HepG2 (cell line): ENCODE data around the gene OSBPL2. TPM values are rescaled to one million over a fixed set of nuclear protein-coding genes. Genes with fewer than 3 reads are reported as not detected.
A peak's percentile ranks its signal among the peaks of the same experiment; 100 is the strongest.

Experiments used
- ATAC-seq: fragments of 200-7000 bp; cut with Tn5 transposase; 3 replicates; pipeline ENCODE4 v1.9.1; 2020; ENCODE audit warnings: mild to moderate bottlenecking, moderate library complexity
- BruUV-seq: library from RNA; stranded (reverse); fragments of 400-500 nt; replicated peaks from 2 replicates; lab custom pipeline; 2021; lab: Mats Ljungman, UMichigan
- CTCF ChIA-PET: fragments of 300-600 bp; formaldehyde crosslinking; extraction: SDS; loops from one replicate; lab custom pipeline; 2021; ENCODE audit warnings: low total read pairs, inconsistent platforms, low intra/inter-chr PET ratio; lab: Yijun Ruan, JAX
- POLR2A ChIA-PET: fragments of 350-600 bp; sonication (Branson Sonifier 250); formaldehyde crosslinking; loops from one replicate; lab custom pipeline; 2020; ENCODE audit warnings: antibody characterized with exemption, inconsistent platforms; lab: Yijun Ruan, JAX
- DNase-seq: peaks from one replicate; pipeline ENCODE4 v3.0.0-alpha.2; 2015; ENCODE audit warnings: low spot score
- FAIRE-seq: peaks from 3 replicates; lab custom pipeline; 2011; peaks lifted over from hg19 to GRCh38; lab: Jason Lieb, UNC
- H2AFZ ChIP-seq: one replicate; pipeline ENCODE4 v1.6.1; 2011; ENCODE audit warnings: low read length, inconsistent platforms
- H3K27ac ChIP-seq: fragments of 300-600 bp; 3 replicates; pipeline ENCODE4 v1.8.0; 2011; ENCODE audit warnings: mixed run types, mild to moderate bottlenecking, mixed read lengths, low read length, inconsistent platforms; ENCODE audit not compliant: insufficient read depth; ENCODE audit errors: extremely low read length
- H3K27me3 ChIP-seq, 2 experiments: fragments of 200-600 bp in 1 of 2; 2 replicates in 1 of 2; 3 replicates in 1 of 2; pipeline versions ENCODE4 v1.6.0 to v1.8.0; 2011; ENCODE audit warnings: low read length in 2 of 2, mild to moderate bottlenecking in 2 of 2, moderate library complexity in 2 of 2, inconsistent platforms in 1 of 2; ENCODE audit not compliant: insufficient read depth in 2 of 2, control insufficient read depth in 1 of 2
- H3K36me3 ChIP-seq, 2 experiments: fragments of 200-600 bp in 1 of 2; replicated peaks in 1 of 2; 2 replicates in 1 of 2; 3 replicates in 1 of 2; pipeline versions ENCODE4 v1.5.1 to v1.8.0; 2011; ENCODE audit warnings: low read length in 2 of 2, inconsistent platforms in 1 of 2; ENCODE audit not compliant: insufficient read depth in 2 of 2, control insufficient read depth in 1 of 2
- H3K4me1 ChIP-seq: 2 replicates; pipeline ENCODE4 v1.5.1; 2012; ENCODE audit warnings: low read length, inconsistent platforms; ENCODE audit not compliant: insufficient read depth
- H3K4me2 ChIP-seq: 2 replicates; pipeline ENCODE4 v1.6.0; 2011; ENCODE audit warnings: low read depth, low read length, inconsistent platforms
- H3K4me3 ChIP-seq, 3 experiments: fragments of 200-600 bp in 1 of 3; sonication (generic), shearing (Covaris generic) in 1 of 3; replicated peaks in 1 of 3; 2 replicates each; pipeline ENCODE4 v1.5.1; 2011 to 2016; ENCODE audit warnings: low read length in 3 of 3, inconsistent platforms in 2 of 3, low read depth in 2 of 3, mild to moderate bottlenecking in 2 of 3, control low read depth in 1 of 3, mixed read lengths in 1 of 3; ENCODE audit not compliant: insufficient read depth in 1 of 3
- H3K79me2 ChIP-seq: one replicate; pipeline ENCODE4 v1.6.1; 2011; ENCODE audit warnings: low read length, inconsistent platforms; ENCODE audit not compliant: insufficient read depth
- H3K9ac ChIP-seq: 2 replicates; pipeline ENCODE4 v1.6.0; 2011; ENCODE audit warnings: mild to moderate bottlenecking, low read depth, low read length, inconsistent platforms; ENCODE audit not compliant: insufficient read depth
- H3K9me3 ChIP-seq: 2 replicates; pipeline ENCODE4 v1.5.1; 2012; ENCODE audit warnings: mild to moderate bottlenecking, low read length
- H4K20me1 ChIP-seq: 2 replicates; pipeline ENCODE4 v1.6.0; 2011; ENCODE audit warnings: inconsistent platforms, mild to moderate bottlenecking, low read length, moderate library complexity; ENCODE audit not compliant: insufficient read depth
- ARNTL ChIP-seq: sonication (generic); formaldehyde crosslinking; IDR thresholded peaks from 2 replicates; pipeline ENCODE4 v1.4.0; 2020; ENCODE audit warnings: mild to moderate bottlenecking, missing genetic modification reagents
- ATF7 ChIP-seq, 2 experiments: fragments of 450-650 bp in 1 of 2; sonication (generic) in 1 of 2; formaldehyde crosslinking in 1 of 2; IDR thresholded peaks; 2 replicates each; pipeline versions ENCODE4 v1.4.0 to v1.6.1; 2016 to 2020; ENCODE audit warnings: antibody characterized with exemption in 1 of 2, mild to moderate bottlenecking in 1 of 2, missing genetic modification reagents in 1 of 2
- GTF3A ChIP-seq: sonication (generic); formaldehyde crosslinking; conservative IDR thresholded peaks from 2 replicates; pipeline ENCODE4 v1.4.0; 2020; ENCODE audit warnings: mild to moderate bottlenecking, missing genetic modification reagents
- HNRNPL ChIP-seq: fragments of 200-400 bp; formaldehyde crosslinking; IDR thresholded peaks from 2 replicates; pipeline ENCODE4 v1.6.1; 2017; ENCODE audit warnings: mild to moderate bottlenecking, low read depth, low read length
- MIER3 ChIP-seq: IDR thresholded peaks from 2 replicates; pipeline ENCODE4 v1.6.1; 2016; ENCODE audit warnings: missing compliant biosample characterization, borderline replicate concordance
- PTBP1 ChIP-seq: fragments of 200-400 bp; formaldehyde crosslinking; IDR thresholded peaks from 2 replicates; pipeline ENCODE4 v1.6.1; 2018; ENCODE audit warnings: low read length, low read depth; ENCODE audit not compliant: poor library complexity, severe bottlenecking
- SP140L ChIP-seq: sonication (generic); formaldehyde crosslinking; IDR thresholded peaks from 2 replicates; pipeline ENCODE4 v1.4.0; 2020; ENCODE audit warnings: missing genetic modification reagents, borderline replicate concordance
- ZNF263 ChIP-seq: sonication (generic); formaldehyde crosslinking; IDR thresholded peaks from 2 replicates; pipeline ENCODE4 v1.4.0; 2020; ENCODE audit warnings: missing genetic modification reagents
- WGBS: methylation state at CpG from one replicate; pipeline ENCODE4 v1.1.6; 2017; ENCODE audit warnings: low lambda C conversion rate; 5-methylcytosine and 5-hydroxymethylcytosine counted together
- in situ Hi-C: cut with HindIII; loops from 2 replicates; pipeline ENCODE4 v1.10.0; 2017; ENCODE audit warnings: low pct_unique_long_range_greater_than_20kb; ENCODE audit not compliant: extremely low pct_ligation_motif_present
- intact Hi-C: fragments of 100-400 bp; cut with micrococcal nuclease; formaldehyde crosslinking; loops from one replicate; pipeline ENCODE4 v1.10.0; 2022; ENCODE audit not compliant: unreplicated experiment
- polyA plus RNA-seq, 8 experiments: library from polyadenylated mRNA; depleted of rRNA in 3 of 8; stranded (reverse) in 7 of 8; unstranded in 1 of 8; fragments of >200 nt; fragmentation: Illumina TruSeq in 4 of 8; extraction: Trizol in 4 of 8; gene quantifications; 2 replicates each; pipeline versions ENCODE4 v1.2.1 to v1.2.3, GENCODE V29; 2011 to 2016; ENCODE audit warnings: low read depth in 4 of 8, missing spikeins in 1 of 8, mixed read lengths in 1 of 8; ENCODE audit not compliant: insufficient read depth in 1 of 8
- total RNA-seq, 5 experiments: library from RNA; depleted of rRNA; stranded (reverse); fragments of >200 nt; fragmentation: Illumina TruSeq; extraction: Trizol; gene quantifications; 2 replicates each; pipeline ENCODE4 v1.2.3, GENCODE V29; 2016; ENCODE audit warnings: low read depth in 1 of 5
- TF ChIP-seq, protein P1 (sequence below): sonication (generic); formaldehyde crosslinking; IDR thresholded peaks from 2 replicates; pipeline ENCODE4 v1.5.1; 2020; ENCODE audit warnings: missing genetic modification reagents, mild to moderate bottlenecking, borderline replicate concordance
- TF ChIP-seq, protein P2 (sequence below): sonication (generic); formaldehyde crosslinking; IDR thresholded peaks from 2 replicates; pipeline ENCODE4 v1.9.0; 2021; ENCODE audit warnings: missing genetic modification reagents, borderline replicate concordance

OSBPL2 gene
- total and polyA plus RNA-seq, 2 of the 13 experiments (the other 11 are each of a cell fraction or from before 2014, with no cell fraction given): 18.5 to 37.4 TPM

DNA sequence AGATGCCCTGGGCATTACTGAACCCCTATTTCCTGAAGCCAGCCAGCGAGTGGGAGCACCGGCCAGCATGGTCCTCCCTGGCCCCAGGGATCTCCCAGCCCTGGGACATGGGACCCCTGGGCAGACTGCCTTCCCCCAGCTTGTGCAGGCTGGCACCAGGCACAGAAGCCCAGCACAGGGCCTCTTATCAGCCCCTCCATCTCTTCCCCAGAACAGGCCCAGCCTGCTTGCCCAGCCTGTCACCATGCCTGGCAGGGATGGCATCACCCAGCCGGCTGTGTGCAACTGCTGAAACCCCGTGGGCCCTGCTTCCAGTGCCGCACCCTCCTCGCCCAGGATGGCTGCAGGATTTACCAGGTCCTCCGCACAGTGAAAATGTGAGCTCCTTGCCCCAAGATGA is 6.1 kb upstream of the OSBPL2 start:
- no TSS peak for BruUV-seq
- H3K9ac ChIP-seq: no peak overlapping the region

GRCh38 chr20:62232770-62233645 is 5.3 kb upstream of the OSBPL2 start:
- TF ChIP-seq ARNTL (CRISPR knock-in tag) (0 out of 2 replicates have a peak, but pooled peaks have one; percentile 9), ATF7 (IDR thresholded peaks at IDR 0.05) (no peak), ATF7 (CRISPR knock-in tag; IDR thresholded peaks at IDR 0.05) (0 out of 2 replicates have a peak, but pooled peaks have one; percentile 36)
- TF ChIP-seq, protein P1, sequence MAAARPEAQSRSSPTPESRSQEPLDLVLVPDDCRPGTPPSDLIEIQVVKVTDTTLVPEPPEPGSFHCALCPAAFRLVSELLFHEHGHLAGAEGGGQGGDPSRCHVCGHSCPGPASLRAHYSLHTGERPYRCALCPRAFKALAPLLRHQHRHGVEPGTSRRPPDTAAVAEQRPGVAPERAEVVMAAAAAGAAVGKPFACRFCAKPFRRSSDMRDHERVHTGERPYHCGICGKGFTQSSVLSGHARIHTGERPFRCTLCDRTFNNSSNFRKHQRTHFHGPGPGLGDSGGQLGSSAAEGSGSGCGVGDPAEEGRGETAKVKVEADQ (CRISPR knock-in tag): no peak
- TF ChIP-seq, protein P2, sequence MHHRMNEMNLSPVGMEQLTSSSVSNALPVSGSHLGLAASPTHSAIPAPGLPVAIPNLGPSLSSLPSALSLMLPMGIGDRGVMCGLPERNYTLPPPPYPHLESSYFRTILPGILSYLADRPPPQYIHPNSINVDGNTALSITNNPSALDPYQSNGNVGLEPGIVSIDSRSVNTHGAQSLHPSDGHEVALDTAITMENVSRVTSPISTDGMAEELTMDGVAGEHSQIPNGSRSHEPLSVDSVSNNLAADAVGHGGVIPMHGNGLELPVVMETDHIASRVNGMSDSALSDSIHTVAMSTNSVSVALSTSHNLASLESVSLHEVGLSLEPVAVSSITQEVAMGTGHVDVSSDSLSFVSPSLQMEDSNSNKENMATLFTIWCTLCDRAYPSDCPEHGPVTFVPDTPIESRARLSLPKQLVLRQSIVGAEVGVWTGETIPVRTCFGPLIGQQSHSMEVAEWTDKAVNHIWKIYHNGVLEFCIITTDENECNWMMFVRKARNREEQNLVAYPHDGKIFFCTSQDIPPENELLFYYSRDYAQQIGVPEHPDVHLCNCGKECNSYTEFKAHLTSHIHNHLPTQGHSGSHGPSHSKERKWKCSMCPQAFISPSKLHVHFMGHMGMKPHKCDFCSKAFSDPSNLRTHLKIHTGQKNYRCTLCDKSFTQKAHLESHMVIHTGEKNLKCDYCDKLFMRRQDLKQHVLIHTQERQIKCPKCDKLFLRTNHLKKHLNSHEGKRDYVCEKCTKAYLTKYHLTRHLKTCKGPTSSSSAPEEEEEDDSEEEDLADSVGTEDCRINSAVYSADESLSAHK (CRISPR knock-in tag): no peak
- POLR2A ChIA-PET: no interaction called here
- DNase-seq (no peak), ATAC-seq (no peak), FAIRE-seq (no peak)
- Histone ChIP-seq H2AFZ (no peak overlapping the region), H3K27ac (no peak overlapping the region), H3K4me3 (no peak overlapping the region), H3K9me3 (no peaks in the 10 kb centered on the region), H3K79me2 (no peaks in the 10 kb centered on the region), H3K4me2 (no peak overlapping the region), H3K27me3 (peaks cover 10 to 36% of the 10 kb centered on the region in 2 experiments; a peak in 4 of 5 replicates), H3K36me3 (no peaks in the 10 kb centered on the region), H3K9ac (no peak overlapping the region), H3K4me1 (peaks cover 30% of the 10 kb centered on the region), H4K20me1 (no peaks in the 10 kb centered on the region)
- CTCF ChIA-PET: no interaction called here
- BruUV-seq: no TSS peak
- in situ Hi-C loops (no loop called here), intact Hi-C loops (no loop called here)
- 49% methylated on average over 18 of the region's 18 CpGs for WGBS

More for the DNA sequence above, 6.1 kb upstream of the OSBPL2 start:
- Histone ChIP-seq H3K27ac (no peak overlapping the region), H3K36me3 (no peaks in the 10 kb centered on the region), H3K9me3 (no peaks in the 10 kb centered on the region), H2AFZ (no peak overlapping the region), H3K79me2 (no peaks in the 10 kb centered on the region), H4K20me1 (no peaks in the 10 kb centered on the region), H3K4me2 (no peak overlapping the region), H3K4me1 (peaks cover 30% of the 10 kb centered on the region), H3K27me3 (peaks cover 13 to 44% of the 10 kb centered on the region in 2 experiments), H3K4me3 (no peak overlapping the region)
- ATAC-seq (no peak), FAIRE-seq (no peak), DNase-seq (no peak)
- in situ Hi-C loops (no loop called here), intact Hi-C loops (no loop called here)
- 15% methylated on average over 7 of the region's 7 CpGs for WGBS
- ChIA-PET CTCF (no interaction called here), POLR2A (no interaction called here)
- TF ChIP-seq GTF3A: no peak
- no peak for TF ChIP-seq SP140L (CRISPR knock-in tag)
- TF ChIP-seq HNRNPL: 0 out of 2 replicates have a peak, but pooled peaks have one; percentile 40
- TF ChIP-seq ZNF263 (CRISPR knock-in tag): peak; percentile 73
- no peak for TF ChIP-seq MIER3 (CRISPR knock-in tag)
- no peak for TF ChIP-seq PTBP1
